Activated effector memory CD4-positive, alpha-beta T cell treated with anti-CD3 and anti-CD28 coated beads, Interleukin-2, amount 50 U/mL, for 16 hours (primary cell): ENCODE data around the gene SOCS7.

ENCODE experiments used
- DNase-seq: peaks from one replicate; pipeline ENCODE4 v3.0.0-alpha.2; 2020

SOCS7 gene, protein sequence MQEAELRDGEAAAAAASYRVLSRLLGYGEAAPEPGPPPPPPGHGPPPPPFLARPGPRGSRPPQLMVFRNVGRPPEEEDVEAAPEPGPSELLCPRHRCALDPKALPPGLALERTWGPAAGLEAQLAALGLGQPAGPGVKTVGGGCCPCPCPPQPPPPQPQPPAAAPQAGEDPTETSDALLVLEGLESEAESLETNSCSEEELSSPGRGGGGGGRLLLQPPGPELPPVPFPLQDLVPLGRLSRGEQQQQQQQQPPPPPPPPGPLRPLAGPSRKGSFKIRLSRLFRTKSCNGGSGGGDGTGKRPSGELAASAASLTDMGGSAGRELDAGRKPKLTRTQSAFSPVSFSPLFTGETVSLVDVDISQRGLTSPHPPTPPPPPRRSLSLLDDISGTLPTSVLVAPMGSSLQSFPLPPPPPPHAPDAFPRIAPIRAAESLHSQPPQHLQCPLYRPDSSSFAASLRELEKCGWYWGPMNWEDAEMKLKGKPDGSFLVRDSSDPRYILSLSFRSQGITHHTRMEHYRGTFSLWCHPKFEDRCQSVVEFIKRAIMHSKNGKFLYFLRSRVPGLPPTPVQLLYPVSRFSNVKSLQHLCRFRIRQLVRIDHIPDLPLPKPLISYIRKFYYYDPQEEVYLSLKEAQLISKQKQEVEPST

DNA sequence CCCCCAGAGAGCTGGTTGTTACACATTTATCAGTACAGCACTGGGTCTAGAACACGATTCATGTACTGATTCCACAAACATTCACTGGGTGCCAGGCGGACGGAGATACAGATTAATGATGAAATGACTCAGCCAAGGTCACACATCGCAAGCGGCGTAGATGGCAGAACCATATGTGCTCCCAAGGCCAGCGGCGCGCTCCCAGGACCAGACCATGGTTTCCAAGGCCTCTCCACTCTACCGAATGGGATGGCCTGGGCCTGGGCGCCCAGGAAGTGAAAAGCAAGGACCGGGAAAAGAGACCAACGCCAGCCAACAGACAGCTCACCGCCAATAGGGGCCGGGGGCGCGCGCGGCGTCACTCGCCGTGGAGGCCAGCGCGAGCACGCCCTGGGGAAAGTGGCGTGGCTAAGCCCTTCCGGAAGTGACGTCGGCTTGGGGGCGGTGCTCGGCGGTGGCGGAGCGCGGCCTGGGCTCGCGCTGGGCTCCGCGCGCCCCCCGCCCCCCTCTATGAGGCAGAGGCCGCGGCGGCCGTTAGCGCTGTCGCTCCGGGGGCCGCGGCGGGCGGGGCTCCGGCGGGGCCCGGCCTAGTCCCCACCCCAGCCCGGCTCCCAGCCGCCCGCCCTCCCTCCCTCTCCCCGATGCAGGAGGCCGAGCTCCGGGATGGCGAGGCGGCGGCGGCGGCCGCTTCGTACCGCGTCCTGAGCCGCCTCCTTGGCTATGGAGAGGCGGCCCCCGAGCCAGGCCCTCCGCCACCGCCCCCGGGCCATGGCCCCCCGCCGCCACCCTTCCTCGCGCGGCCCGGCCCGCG is at the start of gene SOCS7:
Gene SOCS7 (plus strand): TSS at position 433 of the 811 bp plus-strand sequence. CDS start 209 bp downstream, at position 642.
- DNase-seq, result peak; percentile 97

DNA sequence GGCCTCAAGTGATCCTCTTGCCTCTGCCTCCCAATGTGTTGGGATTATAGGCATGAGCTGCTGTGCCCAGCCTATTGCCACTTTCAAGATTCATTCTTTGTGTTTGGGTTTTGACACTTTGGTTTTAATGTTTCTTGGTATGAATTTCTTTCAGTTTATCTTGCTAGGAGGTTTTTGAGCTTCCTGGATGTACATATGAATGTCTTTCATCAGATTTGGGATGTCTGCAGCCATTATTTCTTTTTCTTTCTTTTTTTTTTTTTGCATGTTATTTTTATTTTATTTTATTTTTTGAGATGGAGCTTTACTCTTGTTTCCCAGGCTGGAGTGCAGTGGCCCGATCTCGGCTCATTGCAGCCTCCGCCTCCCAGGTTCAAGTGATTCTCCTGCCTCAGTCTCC is 36.1 kb upstream of the SOCS7 start:
- no peak for DNase-seq

DNA sequence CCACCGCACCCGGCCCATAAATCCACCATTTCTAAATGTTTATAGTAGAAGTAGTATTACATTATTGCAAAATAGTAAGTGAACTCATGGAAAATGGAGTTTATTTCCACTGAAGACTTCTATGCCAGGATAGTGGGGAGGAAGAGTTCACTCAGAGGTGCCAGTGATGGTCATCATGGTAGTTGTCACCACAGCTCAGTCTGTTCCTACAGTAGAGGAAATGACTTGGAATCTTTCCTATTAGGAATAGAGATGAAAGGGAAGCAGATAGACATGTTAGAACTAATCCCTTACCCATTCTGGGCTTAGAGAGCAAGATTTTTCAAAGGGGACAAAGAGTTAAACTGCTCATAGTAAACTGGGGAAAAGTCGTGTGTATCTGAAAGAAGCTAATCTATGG is 34.6 kb upstream of the SOCS7 start:
- no peak for DNase-seq

DNA sequence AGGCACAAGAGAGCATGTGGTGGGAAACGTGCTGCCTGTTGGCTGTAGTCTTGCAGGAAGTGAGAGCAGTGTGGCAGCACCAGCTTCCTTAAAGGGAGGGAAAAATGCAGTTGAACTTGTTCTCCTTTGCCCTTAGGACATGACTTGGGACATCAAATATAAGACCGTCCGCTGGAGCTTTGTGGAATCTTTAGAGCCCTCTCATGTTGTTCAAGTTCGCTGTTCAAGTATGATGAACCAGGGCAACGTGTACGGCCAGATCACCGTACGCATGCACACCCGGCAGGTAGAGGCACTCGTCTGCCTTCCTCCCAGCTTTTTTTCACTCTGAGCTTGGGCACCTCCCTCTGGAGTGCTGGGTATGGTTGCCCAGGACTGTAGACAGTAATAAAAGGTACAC is 31.2 kb upstream of the SOCS7 start:
- DNase-seq, result peak; percentile 22

DNA sequence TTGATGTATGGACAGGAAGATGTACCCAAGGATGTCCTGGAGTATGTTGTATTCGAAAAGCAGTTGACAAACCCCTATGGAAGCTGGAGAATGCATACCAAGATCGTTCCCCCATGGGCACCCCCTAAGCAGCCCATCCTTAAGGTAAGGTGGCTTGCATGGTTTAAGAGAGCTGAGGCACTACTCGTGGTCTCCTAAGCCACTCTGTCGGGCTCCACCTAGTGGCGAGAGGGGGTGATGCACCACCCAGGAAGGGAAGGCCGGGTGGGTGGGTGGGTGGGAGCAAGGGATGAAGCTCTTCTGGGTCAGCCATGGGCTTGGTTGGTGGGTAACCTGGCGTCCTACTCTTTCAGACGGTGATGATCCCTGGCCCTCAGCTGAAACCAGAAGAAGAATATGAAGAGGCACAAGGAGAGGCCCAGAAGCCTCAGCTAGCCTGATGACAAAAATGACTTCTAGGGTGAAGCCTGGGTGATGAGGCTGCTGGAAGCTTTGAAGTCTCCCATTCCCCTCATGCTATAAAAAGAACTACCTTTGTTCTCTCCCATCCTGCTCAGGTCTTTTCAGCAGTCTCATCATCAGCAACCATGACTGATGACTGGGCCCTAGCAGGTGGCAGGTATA is 29.4 kb upstream of the SOCS7 start:
- peak; percentile 90 for DNase-seq

DNA sequence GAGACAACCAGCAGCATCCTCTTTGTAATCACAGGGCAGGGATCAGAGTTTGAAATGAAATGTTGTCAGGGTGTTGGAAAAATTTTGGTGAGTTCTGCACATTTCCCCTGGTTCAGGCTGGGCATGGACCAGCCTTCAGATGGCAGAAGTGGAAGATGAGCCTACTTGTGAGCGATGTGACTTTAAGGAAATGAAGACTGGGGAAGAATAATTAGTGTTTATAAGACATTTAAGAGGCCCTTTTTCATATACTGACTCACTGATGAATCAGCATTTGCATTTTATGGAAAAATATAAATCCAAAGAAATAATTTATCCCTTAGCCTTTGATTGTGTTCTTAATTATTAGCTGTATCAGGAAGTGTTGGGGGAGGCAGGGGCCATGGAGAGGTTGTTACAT is 28.7 kb upstream of the SOCS7 start:
- DNase-seq, result peak; percentile 8

DNA sequence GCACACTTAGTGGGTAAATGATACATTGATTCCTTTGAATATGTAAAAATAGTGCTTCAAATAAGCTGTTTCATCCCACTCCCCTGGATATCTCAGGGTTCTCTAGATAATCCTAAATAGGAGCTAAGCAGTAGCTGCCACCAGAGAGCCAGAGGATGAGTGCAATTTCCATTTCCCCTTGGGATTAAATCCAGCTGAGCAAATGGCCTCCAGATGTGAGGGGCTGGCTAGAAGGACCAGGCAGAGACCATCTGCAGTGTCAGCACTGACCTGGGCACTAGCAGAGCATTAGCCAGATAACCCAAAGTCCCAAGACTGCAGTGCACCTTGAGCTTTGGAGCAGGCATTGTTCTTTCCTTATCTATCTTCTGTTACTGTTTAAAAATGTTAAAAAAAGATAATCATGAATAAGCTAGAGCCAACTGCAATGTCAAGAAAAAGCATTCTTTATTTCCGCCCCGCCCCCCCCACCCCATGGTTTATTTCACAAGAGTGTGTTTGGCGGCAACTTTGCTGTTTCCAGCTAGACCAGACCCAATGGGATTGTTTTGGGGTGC is 27.4 kb upstream of the SOCS7 start:
- DNase-seq, result peak; percentile 31

DNA sequence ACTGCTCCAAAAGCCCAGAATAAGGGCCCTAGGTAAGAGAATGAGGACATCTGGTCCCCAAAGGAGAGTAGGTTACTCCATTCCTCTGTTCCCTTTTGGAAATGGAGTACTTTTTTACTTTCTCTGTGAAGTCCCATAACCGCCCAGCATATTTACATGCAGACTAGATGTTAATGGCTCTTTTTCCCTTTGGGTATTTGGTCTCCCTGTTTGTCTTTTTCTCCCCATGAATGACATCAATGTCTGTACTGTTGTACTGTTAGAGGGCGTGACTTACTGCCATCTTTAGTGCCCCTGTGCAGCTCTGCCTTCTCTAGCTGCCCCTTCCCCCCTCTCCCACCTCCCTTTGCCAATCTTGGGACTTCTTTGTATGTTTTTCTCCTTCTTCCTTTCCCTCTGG is 26.9 kb upstream of the SOCS7 start:
- peak; percentile 22 for DNase-seq

DNA sequence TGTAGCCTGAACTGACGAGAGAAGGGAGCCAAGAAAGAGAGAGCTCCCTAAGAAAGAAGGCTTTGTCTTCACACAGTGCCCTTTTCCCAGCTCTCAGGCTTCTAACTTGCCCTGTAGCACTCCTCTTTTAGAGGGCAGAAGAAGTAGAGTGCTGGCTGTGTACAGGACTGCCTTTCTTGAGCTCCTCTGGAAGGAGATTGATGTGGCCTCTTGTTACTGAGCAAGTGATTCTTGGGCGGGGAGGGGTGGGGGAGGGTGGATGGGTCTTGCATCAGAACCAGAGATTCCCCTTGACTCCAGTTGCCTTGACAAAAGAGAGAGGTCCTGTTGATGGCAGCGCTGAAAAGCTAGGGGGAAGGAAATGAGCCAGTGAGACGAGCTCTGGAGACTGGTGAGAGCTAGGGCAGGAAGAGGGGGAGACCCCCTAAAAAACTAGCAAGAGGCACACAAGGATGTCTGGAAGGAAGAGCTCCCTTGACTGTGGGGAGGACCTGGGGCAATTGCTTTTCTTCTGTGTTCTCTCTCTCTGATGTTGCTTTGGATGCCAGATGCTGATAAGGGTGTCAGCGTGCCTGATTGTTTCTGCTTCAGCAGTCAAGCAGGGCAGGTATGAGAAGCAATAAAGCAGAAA is 26.3 kb upstream of the SOCS7 start:
- peak; percentile 14 for DNase-seq

DNA sequence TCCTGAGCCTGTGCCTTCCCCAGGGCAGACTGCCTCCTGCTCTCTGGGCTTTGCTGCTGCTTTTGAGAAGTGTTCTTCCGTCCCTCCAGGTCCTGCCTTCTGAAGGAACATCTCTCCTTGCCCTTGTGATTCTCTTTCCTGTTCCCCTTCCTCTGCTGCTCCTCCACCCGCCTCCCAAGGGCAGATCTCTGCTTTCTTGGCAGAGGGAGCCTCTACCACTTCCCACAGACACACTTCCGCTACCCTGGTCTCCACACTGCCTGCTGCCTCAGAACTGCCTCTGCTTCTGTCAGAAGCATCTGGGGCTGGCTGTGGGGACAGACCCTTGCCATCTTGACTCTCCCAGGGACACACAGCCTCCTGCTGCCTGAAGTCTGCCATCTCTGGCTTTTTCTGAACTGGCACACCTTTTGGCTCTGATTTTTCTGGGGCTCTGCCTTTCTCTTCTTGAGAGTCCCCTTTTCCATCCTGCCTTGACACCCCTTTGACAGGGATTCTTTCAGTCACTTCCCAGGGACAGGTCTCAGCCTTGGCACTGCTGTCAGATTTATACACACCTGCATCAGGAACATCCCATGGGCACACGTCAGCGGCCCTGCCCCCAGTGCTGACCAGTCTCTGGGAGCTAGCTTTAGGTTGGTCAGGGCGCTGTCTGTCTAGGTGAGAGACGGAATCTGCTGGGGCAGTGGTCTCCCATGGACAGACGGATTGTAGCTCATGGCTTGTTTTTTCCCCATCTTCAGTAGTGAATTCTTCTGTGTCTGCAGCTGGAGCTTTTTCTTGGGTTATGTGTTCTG is 24.4 kb upstream of the SOCS7 start:
- DNase-seq, result peak; percentile 56

DNA sequence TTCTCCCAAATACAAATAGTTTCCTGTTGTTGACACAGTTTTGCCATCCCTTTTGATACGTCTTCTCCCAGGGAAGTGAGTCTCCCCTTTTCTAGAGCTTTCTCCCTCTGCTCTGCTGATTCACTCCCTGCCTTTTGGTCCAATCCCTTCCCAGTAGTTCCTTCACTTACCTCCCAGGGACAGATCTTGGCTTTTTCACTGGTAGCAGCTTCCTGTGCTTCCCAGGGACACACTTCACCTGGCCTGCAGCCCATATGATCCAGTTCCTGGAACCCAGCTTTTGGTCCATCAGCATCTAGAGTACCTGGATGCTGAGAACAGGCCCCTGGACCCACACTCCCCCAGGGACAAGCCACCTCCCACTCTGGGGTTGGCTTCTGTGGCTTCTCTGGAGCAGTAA is 23.7 kb upstream of the SOCS7 start:
- DNase-seq, result peak; percentile 14

DNA sequence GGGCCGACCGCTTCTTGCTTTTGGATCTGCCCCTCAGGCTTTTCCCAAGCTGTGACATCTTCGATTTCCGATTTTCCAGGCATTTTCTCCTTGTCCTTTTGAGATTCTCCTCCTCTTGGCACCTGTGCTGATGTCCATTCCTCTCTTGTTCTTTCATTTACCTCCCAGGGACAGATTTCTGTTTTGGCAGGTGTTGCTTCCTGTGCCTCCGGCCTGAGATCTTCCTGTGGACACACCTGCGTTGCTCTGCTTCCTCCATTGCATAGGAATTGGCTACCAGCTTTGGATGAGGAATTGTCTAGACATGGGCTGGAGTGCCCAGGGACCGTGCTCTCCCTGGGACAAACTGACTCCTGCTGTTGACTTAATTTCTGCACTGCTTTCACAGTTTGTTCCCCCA is 23.0 kb upstream of the SOCS7 start:
- DNase-seq, result peak; percentile 19

DNA sequence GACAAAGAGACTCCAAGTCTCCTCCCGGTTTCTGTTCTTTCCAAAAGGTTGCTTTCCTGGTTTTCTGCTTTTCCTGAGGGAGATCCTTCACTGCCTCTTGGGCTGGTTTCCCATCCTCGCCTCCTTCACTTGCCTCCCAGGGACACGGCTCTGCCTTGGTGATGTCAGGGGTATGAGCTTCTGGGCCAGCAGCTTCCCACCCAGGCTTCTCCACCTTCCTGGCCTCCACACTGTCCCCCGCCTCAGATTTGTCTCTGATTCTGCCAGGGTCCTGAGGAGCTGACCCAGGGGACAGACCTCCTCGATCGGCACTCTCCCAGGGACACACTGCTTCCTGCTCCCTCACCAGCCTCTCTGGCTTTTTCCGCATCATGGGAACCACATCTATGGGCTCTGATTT is 22.4 kb upstream of the SOCS7 start:
- no peak for DNase-seq

DNA sequence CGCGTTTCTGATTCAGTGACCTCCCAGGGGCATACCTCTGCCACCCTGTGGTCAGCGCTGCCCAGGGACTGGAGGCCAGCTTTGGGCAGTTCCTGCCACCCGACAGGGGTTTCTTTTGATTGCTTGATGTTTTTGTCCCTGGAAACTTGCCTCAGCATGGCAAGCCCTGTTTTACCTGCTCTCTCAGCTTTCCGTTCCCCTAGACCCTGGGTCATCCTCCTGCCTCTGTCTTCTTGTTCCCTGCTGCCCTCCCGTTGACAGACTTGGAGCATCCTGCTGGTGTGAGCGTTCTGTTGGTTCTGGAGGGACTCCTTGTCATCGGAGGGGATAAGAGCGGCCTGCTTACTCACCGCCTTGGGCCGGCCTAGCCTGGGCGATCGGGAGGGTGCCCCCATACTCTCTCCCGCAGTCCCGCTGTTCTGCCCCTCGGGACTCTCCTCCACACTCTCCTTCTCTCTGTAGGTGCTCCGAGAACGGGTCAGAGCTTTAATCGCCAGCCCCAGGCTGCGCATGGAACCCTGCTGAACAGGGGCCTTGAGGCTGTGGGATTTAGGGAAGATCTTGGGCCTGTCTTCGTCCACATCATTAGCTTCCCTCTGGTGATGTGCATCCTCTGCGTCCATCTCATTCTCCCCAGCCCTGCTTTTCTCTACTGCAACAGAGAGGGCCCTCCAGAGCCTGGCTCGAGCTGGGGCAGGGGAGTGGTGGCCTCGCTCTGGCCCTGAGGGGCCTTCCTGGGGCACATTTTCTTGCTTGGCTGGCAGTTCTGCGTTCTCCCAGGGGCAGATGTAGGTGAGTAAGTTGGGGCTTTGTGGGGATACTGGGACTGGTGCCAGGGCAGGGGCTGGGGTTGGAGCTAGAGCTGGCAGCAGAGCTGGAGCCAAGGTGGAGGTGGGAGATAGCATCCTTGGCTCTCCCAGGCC is 21.6 kb upstream of the SOCS7 start:
- peak; percentile 51 for DNase-seq

DNA sequence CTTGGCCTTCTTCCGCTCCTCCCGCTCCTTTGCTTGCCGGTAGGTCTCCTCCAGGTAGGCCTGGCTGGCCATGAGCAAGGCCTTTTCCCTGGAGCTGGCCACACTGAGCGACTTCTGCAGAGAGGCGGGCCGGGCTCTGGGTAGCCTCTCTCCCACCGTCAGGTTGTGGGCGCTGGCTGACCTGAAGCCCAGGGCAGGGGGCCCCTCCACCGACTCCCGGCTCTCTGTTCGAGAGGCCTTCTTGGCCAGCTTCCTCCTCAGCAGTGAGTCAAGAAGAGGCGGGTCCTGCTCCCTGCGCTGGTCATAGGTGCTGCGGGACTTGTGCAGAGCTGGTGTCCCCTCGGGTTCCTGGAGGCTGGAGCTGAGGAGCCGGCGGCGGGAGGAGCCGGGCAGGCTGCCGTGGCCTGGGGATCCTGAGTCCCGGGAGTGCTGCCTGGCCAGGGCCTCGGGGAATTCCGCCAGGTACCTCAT is 20.7 kb upstream of the SOCS7 start:
- peak; percentile 53 for DNase-seq

DNA sequence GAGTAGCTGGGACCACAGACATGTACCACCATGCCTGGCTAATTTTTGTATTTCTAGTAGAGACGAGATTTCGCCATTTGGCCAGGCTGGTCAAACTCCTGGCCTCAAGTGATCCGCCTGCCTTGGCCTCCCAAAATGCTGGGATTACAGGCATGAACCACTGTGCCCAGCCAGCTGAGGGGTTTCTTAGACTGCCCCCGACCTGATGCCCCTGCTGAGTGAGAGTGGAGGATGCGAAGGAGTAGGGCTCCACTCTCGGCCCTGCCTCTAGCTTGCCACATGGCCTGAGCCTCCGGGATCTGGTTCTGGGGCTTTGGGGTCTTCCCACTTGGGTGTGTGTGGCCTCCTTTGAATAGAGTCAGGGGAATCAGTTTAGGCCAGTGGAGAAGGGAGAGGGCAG is 18.9 kb upstream of the SOCS7 start:
- no peak for DNase-seq

DNA sequence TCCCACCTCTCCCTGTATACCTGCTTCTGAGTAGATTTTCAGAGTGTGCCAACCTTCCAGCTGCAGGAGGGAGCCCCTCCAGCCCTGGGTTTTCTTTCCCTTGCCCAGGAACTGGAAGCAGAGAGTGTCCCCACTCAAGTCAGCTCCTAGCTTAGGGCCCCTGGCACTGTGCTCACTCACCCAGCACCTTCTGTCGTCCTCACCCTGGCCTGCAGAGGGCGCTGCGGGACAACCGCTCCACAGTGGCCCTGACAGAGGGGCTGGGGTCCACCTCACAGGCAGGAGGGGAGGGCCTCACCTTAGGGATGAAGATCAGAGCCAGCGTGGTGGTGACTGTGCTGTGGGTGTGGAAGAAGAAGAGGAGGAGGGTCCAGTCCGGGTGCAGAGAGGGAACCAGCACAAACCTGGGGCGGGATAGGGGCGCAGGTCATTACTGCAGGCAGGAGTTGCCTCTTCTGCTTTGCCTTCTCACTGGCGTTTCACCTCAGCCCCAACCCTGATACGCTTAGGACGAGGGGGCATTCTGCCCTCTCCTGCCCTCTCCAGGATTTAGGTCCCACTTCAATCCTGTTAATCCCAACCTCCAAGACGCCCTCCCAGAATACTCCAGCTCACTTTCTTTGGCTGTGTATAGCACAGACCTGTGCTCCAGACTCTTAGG is 17.9 kb upstream of the SOCS7 start:
- DNase-seq, result peak; percentile 81

DNA sequence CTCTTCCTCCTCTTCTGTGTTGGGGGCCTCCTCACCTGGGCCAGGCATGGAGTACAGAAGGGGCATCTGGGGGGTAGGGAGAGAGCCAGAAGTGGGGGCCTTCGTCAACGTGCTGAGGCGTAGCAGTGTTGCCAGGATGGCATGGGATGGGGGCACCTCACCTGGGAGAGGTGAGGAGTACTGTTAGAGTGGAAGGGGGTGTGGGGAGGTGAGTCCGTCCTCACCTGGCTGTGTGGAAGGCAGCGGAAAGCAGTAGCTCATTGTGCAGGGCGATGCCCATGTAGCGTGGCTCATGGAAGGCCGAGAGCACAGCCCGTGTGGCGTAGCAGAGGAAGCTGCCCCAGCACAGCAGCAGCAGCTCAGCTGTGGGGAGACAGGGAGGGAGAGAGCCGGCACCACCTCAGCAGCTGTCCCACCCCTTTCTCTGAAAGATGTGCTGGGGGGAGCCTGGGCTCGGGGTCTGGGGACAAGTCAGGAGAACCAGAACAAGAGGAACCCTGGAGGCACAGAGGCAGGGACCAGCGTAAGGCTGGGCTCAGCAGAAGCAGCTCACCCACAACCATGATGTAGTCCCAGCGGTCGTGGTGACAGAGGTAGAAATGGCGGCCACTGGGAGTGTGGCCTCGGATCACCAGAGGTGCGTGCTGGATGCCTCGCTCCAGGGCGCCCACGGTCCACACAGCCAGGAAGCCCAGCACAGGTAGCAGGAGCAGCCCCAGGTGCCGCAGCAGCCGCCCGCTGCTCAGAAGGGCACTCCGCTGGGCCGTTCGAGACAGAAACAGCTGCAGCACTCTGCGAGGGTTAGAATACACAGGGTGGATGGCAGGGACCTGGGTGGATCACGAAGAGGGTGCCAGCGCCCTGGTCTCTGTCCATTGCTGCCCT is 16.9 kb upstream of the SOCS7 start:
- DNase-seq, result peak; percentile 43

DNA sequence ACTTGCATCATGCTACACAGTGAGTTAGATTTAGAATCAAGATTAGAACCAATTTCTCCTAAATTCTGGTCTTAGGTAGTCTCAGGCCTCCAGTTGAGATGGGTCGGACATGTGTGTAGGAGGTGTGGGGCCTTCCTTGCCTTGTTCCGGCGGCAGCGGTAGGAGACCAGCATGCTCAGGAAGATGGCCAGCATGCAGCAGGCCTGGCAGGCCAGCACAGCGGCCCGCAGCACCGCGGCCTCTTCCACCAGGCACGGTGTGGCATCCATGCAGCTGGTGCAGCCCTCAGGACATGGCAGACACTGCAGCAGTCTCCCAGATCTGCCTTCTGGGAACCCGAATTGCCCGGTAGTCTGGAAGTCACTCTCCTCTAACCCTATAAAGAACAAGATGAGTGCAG is 14.8 kb upstream of the SOCS7 start:
- DNase-seq, result peak; percentile 28
